ENCODE results near the gene PRLHR.
A peak's percentile ranks its signal among the peaks of the same experiment; 100 is the strongest.

The PRLHR gene

DNA sequence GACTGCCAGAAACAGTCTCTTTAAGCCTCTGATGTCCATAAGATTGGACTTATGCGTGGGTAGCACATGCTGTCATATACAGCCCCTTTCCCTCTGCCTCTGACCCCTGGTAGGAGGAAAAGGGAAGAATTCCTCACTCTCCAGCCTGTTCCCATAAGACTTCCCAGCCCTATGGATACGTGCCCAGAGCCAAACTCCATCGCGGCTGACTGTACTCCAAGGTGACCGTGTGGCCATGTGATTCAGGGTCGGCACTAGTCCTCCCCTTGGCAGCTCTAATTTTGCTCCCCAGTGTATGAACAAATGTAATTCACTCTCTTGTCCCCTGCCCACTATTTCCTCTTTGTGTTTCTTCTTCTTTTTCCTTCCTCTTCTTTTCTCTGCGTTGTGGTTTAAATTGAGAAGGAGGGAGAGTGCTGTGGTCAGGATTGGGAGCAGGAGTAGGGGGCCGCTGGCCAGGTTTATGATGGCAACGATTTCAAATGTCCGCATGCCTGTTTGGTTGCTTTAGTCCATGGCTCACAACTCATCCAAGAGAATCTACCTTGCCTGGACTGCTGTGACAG, 43.8 kb downstream of the PRLHR start:
- no peak for DNase-seq

DNA sequence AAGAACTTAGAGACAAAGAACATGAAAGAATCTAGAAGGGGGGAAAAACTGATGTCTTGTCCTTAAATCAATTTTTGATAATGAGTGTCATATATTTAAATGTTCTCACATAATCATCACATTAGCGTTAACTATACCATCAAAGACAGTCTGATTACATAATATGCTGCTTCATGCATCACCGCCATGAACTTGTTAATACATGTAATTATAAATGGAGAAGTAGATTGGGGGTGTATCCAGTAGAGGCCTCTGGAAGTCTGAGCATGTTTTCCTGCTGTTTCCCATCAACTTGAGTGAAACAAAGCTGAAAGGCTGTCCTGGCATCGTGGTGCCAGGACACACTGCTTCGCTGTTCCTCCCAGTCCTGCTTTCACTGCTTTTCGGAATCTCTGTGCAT, 48.2 kb downstream of the PRLHR start:
- no peak for DNase-seq

DNA sequence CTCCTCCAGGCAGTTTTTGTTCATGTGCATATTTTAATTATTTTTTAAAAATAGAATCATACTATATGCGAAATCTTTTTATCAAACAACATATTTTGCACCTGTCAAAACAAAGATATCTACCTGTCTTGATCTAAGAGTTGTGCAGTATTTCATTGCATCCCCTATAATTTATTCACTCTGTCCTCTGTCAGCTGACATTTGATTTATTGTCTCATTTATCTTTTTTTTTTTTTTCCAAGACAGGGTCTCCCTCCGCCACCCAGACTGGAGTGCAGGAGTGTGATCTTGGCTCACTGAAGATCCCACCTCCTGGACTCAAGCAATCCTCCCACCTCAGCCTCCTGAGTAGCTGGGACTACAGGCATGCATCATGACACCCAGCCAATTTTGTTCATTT, 49.0 kb downstream of the PRLHR start:
- DNase-seq: no peak

DNA sequence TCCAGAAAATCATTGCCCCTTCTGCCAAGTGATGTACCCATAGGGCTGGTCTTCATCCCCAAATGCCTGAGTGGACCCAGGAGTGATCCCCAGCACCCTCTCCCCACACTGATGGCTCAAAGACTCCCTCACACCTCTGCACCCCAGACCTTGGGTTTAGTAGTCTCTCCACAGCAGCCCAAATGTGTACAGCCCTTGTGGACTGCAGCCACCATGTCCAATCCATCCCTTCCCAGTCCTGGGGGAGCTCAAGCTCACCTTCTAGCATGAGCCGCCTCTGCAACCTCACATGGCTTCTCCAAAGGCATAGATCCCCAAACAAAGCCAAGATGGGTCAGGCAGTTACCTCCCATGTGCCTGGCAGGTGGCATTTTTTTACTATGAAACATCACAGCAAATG, 50.1 kb downstream of the PRLHR start:
- no peak for DNase-seq

DNA sequence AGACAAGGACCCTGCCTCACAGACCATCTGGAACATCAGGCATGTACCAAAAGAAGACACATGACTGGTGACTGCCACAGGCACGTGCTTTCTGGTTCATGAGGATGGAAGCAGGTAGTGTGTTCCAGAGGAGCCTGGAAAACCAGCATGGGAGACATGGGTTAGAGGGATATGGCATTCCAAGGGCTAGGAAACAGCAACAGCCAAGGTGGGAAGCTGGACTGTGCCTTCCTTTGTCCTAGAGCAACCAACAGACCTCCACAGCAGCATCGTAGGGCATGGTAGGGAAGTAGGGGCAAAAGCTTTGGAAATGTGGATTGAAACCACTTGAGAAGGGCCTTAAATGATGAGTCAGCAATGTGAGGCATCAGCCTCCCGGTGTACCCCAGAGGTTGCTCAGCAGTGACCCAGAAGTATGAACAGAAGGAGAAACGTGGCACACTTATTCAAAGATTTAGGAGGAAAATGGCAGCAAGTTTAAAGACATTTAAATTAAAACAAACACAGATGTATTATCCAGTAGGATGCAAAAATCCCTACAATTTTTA, 51.0 kb downstream of the PRLHR start:
- DNase-seq: no peak

DNA sequence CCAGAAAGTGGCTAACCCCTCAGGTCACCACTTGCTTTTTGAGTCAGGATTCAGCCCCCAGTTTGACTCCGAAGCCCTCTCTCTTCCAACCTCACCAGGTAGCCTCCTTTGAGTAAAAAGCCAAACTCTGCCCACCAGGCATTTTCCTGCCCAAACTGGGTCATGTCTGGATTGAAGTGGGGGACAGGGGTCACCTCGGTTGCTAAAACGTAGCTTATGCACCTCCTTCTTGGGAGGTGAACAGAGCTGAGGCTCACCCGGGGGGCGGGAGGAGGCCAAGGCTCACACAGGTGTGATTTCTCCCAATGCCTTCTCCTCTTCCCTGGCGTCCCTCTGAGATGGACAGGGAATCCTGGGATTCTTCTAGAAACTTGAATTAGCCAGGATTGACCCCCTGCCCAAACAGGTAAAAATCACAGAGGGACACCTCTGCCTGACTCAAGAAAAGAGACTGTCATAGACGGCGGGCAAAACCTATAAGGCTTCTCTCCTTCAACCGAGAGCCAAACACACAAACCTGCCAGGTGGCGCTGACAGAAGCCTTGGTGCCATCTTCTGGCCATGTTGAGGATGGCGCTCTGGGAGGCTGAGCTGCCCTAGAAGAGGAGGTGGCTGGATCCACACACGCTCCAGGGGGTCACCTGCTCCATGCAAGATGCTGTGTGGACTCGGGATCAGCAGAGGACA, 51.6 kb downstream of the PRLHR start:
- peak; percentile 59 for DNase-seq

DNA sequence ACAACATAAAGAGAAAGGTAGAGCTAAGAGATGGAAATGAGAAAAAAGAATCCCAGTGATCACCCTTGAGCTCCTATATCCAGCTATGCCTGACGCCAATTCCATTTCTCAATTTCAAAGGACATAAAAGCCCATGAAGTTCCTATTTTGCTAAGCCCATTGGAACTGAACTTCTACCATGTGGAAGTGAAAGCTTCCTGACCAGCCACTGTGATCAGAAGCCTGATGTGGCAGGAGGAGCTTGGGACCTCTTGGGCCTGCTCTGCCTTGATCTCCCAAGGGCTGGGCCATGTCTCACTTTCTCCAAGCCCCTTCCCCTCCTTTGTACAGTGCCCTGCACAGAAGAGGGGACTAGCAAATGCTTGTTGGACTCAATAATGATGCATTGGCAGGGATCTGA, 52.7 kb downstream of the PRLHR start:
- DNase-seq: no peak

DNA sequence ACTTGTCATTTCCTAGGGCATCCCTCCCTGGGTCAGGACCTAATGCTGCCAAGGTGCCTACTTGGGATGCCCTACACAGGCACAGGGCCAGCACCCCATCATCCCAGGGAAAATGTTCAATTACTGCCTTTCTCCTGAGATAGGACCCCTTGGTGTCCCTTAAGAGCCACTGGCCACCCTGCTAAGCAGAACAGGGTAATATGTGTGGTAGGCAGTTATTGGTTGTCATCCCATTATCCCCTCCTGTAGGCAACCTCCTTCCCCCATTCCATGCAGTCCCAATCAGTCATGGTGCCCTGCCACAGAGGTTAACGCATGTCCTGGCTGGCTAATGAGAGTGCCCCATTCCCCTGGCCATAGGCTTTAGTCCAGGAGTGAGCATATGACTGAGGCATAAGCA, 53.2 kb downstream of the PRLHR start:
- DNase-seq: no peak

DNA sequence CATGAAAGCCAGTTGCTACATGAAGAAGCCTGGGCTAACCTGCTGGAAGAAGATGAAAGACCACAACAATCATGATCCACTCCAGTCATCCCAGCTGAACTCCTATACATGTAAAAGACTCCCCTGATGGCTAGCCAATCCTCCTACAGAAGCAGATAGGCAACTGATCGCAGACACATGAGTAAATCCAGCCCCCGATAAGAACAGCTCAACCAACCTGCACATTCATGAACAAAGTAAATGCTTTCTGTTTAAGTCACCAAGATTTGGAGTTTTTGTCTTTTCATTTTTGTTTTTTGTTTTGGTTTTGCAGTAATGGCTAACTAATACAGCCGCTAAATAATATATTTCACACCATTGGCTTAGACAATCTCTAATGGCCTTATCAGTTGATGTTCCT, 53.7 kb downstream of the PRLHR start:
- DNase-seq: no peak
